Dendritic cell treated with granulocyte-macrophage colony-stimulating factor and Interleukin-4, amounts not matched to agents 40 ng/mL and 50 ng/mL, for 4 days (primary cell): ENCODE measurements around the gene FGGY.
"Not testable (repeated sequence)": the region's sequence is repeated elsewhere in the genome, so short reads cannot be mapped to it uniquely, and the experiment has no call there.

ENCODE experiments used
- H3K27ac Mint-ChIP-seq: one replicate; pipeline ENCODE4 v1.8.0; 2022; ENCODE audit warnings: mild to moderate bottlenecking, mixed read lengths
- H3K27me3 Mint-ChIP-seq: one replicate; pipeline ENCODE4 v1.8.0; 2022; ENCODE audit warnings: mild to moderate bottlenecking, mixed read lengths
- H3K36me3 Mint-ChIP-seq: one replicate; pipeline ENCODE4 v1.8.0; 2022; ENCODE audit warnings: low read depth, mixed read lengths
- H3K4me1 Mint-ChIP-seq: one replicate; pipeline ENCODE4 v1.8.0; 2022; ENCODE audit warnings: low read depth, mixed read lengths
- H3K4me3 Mint-ChIP-seq: one replicate; pipeline ENCODE4 v1.8.0; 2022; ENCODE audit warnings: mild to moderate bottlenecking, moderate library complexity, mixed read lengths
- H3K9me3 Mint-ChIP-seq: one replicate; pipeline ENCODE4 v1.8.0; 2022; ENCODE audit warnings: mixed read lengths
- intact Hi-C: fragments of 100-400 bp; cut with micrococcal nuclease; formaldehyde crosslinking; loops from one replicate; pipeline ENCODE4 v1.15.0; 2022

FGGY gene

GRCh38 chr1:59471991-59472570, 175.2 kb downstream of the FGGY start:
- H3K27me3 Mint-ChIP-seq, H3K36me3 Mint-ChIP-seq, H3K27ac Mint-ChIP-seq, H3K4me1 Mint-ChIP-seq, intact Hi-C loops, H3K4me3 Mint-ChIP-seq: not testable (repeated sequence)
- peaks cover 23% of the 10 kb centered on the region for H3K9me3 Mint-ChIP-seq

DNA sequence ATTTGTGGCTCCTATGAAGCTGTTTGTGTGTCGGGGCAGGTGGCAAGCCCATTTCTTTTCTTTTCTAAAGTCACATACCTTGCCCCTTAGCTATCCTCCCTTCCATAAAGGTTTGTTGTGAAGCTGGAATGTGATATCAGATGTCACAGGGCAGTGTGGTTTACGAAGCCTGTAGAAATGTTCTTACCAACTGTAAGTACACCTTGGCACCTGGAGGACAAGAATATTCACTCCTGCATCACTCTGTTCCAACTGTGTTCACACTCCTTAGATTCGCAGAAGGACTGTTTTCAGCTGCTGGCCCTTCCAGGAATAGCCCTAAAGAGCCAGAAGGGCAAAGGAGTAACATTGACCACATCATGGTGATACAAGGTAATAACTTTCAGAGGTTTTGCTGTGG, 176.9 kb downstream of the FGGY start:
- peaks cover 5% of the 10 kb centered on the region for H3K4me1 Mint-ChIP-seq

DNA sequence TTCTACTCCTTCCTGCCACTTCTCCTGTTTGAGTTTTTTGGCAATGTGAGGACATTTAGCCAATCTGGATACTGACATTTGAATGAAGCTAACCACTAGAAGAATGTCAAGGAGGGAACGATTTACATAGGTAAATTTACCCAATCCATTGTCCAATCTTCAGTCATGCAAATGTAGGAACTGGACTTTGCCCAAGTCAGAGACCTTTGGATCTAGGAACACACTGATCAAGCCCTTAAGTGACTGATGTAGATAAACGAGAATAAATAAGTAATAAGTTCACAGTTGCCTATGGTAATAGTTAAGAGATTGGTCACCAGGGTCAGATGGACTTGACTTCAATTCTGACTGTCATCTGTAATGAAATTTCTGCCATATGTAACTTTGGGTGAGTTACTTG, 177.6 kb downstream of the FGGY start:
- Mint-ChIP-seq H3K9me3 (peaks cover 15% of the 10 kb centered on the region), H3K27me3 (no peaks in the 10 kb centered on the region), H3K27ac (no peak overlapping the region), H3K4me3 (no peak overlapping the region), H3K36me3 (no peaks in the 10 kb centered on the region), H3K4me1 (peaks cover 5% of the 10 kb centered on the region)
- intact Hi-C loops: no loop called here

More for the DNA sequence above, 176.9 kb downstream of the FGGY start:
- H3K27ac Mint-ChIP-seq: no peak overlapping the region
- H3K36me3 Mint-ChIP-seq: no peaks in the 10 kb centered on the region
- H3K4me3 Mint-ChIP-seq: no peak overlapping the region
- intact Hi-C loops: no loop called here
- peaks cover 21% of the 10 kb centered on the region for H3K9me3 Mint-ChIP-seq
- H3K27me3 Mint-ChIP-seq: no peaks in the 10 kb centered on the region

GRCh38 chr1:59475737-59476136, 178.8 kb downstream of the FGGY start:
- peaks cover 9% of the 10 kb centered on the region for H3K9me3 Mint-ChIP-seq
- no peaks in the 10 kb centered on the region for H3K36me3 Mint-ChIP-seq
- H3K27me3 Mint-ChIP-seq: no peaks in the 10 kb centered on the region
- no peak overlapping the region for H3K4me3 Mint-ChIP-seq
- H3K27ac Mint-ChIP-seq: no peak overlapping the region
- H3K4me1 Mint-ChIP-seq: no peaks in the 10 kb centered on the region
- intact Hi-C loops: no loop called here

DNA sequence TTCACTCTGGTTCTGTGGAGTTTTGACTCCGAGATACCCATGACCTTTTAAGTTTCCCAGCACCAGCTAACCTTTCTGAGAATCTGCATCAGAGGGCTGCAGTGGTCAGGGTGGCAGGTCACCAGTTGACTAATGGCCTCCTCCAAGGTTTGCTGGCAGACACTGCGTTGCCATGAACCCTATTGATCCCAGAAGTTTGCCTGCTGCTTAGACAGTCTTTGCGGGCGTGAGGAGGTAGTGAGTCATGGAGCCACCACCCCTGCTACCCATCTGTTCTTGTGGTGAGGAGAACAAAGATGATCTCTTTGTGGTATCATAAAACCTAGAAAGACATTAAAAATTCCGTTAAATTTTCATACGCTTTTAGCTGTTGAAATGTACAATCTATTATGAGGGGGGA, 180.4 kb downstream of the FGGY start:
- no peak overlapping the region for H3K27ac Mint-ChIP-seq
- H3K36me3 Mint-ChIP-seq: no peaks in the 10 kb centered on the region
- H3K27me3 Mint-ChIP-seq: no peaks in the 10 kb centered on the region
- H3K9me3 Mint-ChIP-seq: no peaks in the 10 kb centered on the region
- intact Hi-C loops: no loop called here
- H3K4me1 Mint-ChIP-seq: no peaks in the 10 kb centered on the region
- H3K4me3 Mint-ChIP-seq: no peak overlapping the region

- Mint-ChIP-seq H3K27me3 (no peaks in the 10 kb centered on the region), H3K4me3 (no peak overlapping the region), H3K4me1 (no peaks in the 10 kb centered on the region), H3K27ac (no peak overlapping the region), H3K36me3 (no peaks in the 10 kb centered on the region), H3K9me3 (no peaks in the 10 kb centered on the region)
- intact Hi-C loops: no loop called here
These were observed 181.0 kb downstream of the FGGY start for GRCh38 chr1:59477867-59478266.

DNA sequence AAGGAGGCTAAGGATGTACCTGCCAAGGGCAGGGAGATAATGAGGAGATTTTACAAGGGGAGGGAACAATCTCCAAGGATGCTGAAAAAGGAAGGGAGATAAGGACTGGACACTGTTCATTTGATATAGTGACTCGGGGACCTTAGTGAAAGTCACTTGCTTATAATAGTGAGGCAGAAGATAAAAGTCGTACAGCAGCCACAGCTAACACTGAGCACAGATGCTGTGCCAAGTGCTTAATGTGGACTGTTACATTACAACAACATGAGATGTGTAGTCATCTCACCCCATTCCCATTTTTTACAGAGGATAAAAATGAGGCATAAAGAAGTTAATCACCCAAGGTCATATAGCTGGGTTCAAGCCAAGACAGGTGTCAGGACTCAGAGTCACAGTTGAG, 181.9 kb downstream of the FGGY start:
- no peaks in the 10 kb centered on the region for H3K9me3 Mint-ChIP-seq
- intact Hi-C loops: no loop called here

DNA sequence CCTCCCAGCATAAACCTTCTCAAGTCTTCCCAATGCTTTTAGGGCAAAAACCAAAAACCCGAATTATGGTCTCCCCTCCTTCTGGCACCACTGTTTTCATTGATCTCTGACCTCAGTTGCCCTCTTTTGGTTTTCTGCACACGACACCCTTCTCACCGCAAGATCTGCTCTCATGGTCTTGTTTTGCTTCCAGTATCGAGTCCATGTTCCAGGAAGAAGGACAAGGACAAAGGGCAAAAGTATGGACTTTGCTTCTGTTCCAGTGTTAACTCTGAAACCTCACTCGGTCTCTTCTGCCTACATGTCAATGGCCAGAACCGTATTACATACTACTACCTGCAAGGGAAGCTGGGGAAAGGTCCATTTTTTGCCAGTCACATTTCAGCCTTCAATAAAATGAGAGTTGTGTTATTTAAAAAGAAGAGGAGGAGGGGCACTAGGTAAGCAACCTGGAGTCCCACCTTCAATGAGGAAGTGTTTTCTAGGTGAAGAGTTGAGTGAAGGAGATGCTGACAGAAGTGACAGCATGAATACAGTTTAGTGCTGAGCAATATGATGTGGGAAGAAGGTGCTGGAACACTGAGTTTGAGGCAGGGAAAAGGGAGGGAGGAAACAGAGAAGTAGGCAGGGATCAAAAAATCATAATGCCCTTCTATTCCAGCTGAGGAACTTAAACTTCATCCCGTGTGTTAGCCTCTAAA, 183.4 kb downstream of the FGGY start:
- intact Hi-C loops: no loop called here
- H3K4me1 Mint-ChIP-seq: peaks cover 9% of the 10 kb centered on the region
- H3K4me3 Mint-ChIP-seq: no peak overlapping the region

More for the DNA sequence above, 181.9 kb downstream of the FGGY start:
- H3K4me1 Mint-ChIP-seq: peaks cover 4% of the 10 kb centered on the region
- H3K27me3 Mint-ChIP-seq: no peaks in the 10 kb centered on the region
- H3K27ac Mint-ChIP-seq: no peak overlapping the region
- no peaks in the 10 kb centered on the region for H3K36me3 Mint-ChIP-seq
- H3K4me3 Mint-ChIP-seq: no peak overlapping the region

DNA sequence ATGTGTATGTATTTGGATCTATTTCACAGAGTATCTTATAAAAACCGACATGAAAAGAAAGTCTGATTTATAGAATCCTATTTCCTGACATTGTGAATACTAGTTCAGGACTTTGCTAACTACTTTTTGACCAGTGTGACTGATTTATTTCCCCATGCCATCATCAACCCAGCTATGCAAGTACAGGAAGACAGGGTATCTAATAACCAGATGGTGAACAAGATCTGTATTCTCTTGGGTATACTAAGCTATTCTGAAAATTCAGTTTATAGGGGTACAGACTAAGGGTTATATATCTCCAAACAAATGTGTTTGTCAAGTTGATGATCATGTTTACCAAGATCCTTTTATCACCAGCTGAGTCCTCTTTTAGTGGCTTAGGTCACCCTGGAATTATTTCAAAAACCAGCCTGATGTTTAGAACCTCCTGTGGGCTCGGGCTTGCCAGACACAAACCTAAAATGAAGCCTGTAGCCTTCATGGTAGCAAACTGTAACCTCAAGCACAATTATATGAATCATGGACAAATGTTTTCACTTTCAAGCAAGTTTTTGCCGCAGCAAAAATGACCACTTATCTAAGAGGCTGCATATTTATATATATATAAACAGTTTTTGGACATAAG, 185.1 kb downstream of the FGGY start:
- Mint-ChIP-seq H3K9me3 (no peaks in the 10 kb centered on the region), H3K27me3 (no peaks in the 10 kb centered on the region), H3K36me3 (no peaks in the 10 kb centered on the region), H3K4me3 (no peak overlapping the region), H3K27ac (no peak overlapping the region), H3K4me1 (peaks cover 9% of the 10 kb centered on the region)
- intact Hi-C loops: no loop called here

More for the DNA sequence above, 183.4 kb downstream of the FGGY start:
- H3K27me3 Mint-ChIP-seq: no peaks in the 10 kb centered on the region
- no peak overlapping the region for H3K27ac Mint-ChIP-seq
- H3K36me3 Mint-ChIP-seq: no peaks in the 10 kb centered on the region
- no peaks in the 10 kb centered on the region for H3K9me3 Mint-ChIP-seq

GRCh38 chr1:59482986-59483385, 186.1 kb downstream of the FGGY start:
- Mint-ChIP-seq H3K27me3 (no peaks in the 10 kb centered on the region), H3K4me3 (no peak overlapping the region), H3K36me3 (no peaks in the 10 kb centered on the region), H3K4me1 (peaks cover 17% of the 10 kb centered on the region), H3K9me3 (no peaks in the 10 kb centered on the region), H3K27ac (no peak overlapping the region)
- intact Hi-C loops: no loop called here

- Mint-ChIP-seq H3K27ac (no peak overlapping the region), H3K4me3 (no peak overlapping the region), H3K4me1 (peaks cover 17% of the 10 kb centered on the region), H3K36me3 (no peaks in the 10 kb centered on the region), H3K27me3 (no peaks in the 10 kb centered on the region), H3K9me3 (no peaks in the 10 kb centered on the region)
- intact Hi-C loops: no loop called here
These were observed 187.2 kb downstream of the FGGY start for GRCh38 chr1:59484096-59484495.

DNA sequence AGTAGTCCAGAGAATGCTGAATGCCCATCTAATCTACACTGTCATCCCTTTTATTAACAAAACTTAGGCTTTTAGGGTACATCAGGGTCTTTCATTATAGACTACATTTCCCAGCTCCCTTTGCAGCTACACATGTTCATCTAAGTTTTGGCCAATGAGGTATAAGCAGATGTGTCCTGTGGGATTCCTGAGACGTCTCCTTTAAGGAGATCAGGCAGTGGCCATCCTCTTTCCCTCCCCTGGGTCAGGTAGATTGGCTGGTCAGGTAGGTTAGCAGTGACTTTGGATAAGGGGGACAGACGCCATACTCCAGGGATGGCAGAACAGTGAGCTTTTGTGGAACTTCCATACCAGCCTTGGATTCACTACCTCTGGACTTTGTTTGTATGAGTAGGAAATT, 188.3 kb downstream of the FGGY start:
- intact Hi-C loops: no loop called here
- H3K36me3 Mint-ChIP-seq: no peaks in the 10 kb centered on the region
- no peaks in the 10 kb centered on the region for H3K27me3 Mint-ChIP-seq
- H3K4me1 Mint-ChIP-seq: peaks cover 17% of the 10 kb centered on the region
- H3K27ac Mint-ChIP-seq: no peak overlapping the region
- no peak overlapping the region for H3K4me3 Mint-ChIP-seq
- no peaks in the 10 kb centered on the region for H3K9me3 Mint-ChIP-seq

- no peaks in the 10 kb centered on the region for H3K27me3 Mint-ChIP-seq
- H3K36me3 Mint-ChIP-seq: no peaks in the 10 kb centered on the region
- H3K4me1 Mint-ChIP-seq: peaks cover 17% of the 10 kb centered on the region
- H3K4me3 Mint-ChIP-seq: no peak overlapping the region
- H3K27ac Mint-ChIP-seq: no peak overlapping the region
- intact Hi-C loops: no loop called here
- H3K9me3 Mint-ChIP-seq: peaks cover 4% of the 10 kb centered on the region
These were observed 189.1 kb downstream of the FGGY start for GRCh38 chr1:59485949-59486348.

GRCh38 chr1:59486615-59487014, 189.7 kb downstream of the FGGY start:
- peaks cover 17% of the 10 kb centered on the region for H3K4me1 Mint-ChIP-seq
- peaks cover 11% of the 10 kb centered on the region for H3K9me3 Mint-ChIP-seq
- intact Hi-C loops: no loop called here
- H3K4me3 Mint-ChIP-seq: no peak overlapping the region
- no peak overlapping the region for H3K27ac Mint-ChIP-seq
- no peaks in the 10 kb centered on the region for H3K27me3 Mint-ChIP-seq
- H3K36me3 Mint-ChIP-seq: no peaks in the 10 kb centered on the region
